OCI-LY3 (cell line): Measurements from ENCODE around the gene GFER.

Source experiments
- H2AFZ ChIP-seq: fragments of 200-600, 300-600 bp; shearing (Covaris generic); 2 replicates; pipeline ENCODE4 v1.6.0; 2014; ENCODE audit warnings: antibody characterized with exemption, low read depth, low read length
- H3K27ac ChIP-seq: fragments of 200-600, 300-600 bp; sonication (generic); 2 replicates; pipeline ENCODE4 v1.5.1; 2014; ENCODE audit warnings: mild to moderate bottlenecking, low read length, moderate library complexity, mixed read lengths
- H3K27me3 ChIP-seq: fragments of 200-600, 300-600 bp; sonication (generic); 2 replicates; pipeline ENCODE4 v1.6.1; 2014; ENCODE audit warnings: low read depth, low read length, mixed read lengths
- H3K36me3 ChIP-seq: fragments of 200-600, 300-600 bp; sonication (generic); replicated peaks from 2 replicates; pipeline ENCODE3; 2014; ENCODE audit warnings: low read depth, low read length, mixed read lengths
- H3K4me1 ChIP-seq: fragments of 300-600, 200-600 bp; sonication (generic); 2 replicates; pipeline ENCODE4 v1.6.1; 2014; ENCODE audit warnings: low read length, mixed read lengths
- H3K4me2 ChIP-seq: fragments of 200-600, 300-600 bp; sonication (generic); 2 replicates; pipeline ENCODE4 v1.6.1; 2014; ENCODE audit warnings: low read length, mixed read lengths
- H3K4me3 ChIP-seq: fragments of 300-600, 200-600 bp; sonication (generic); 2 replicates; pipeline ENCODE4 v1.5.1; 2014; ENCODE audit warnings: antibody characterized with exemption, mild to moderate bottlenecking, low read length, moderate library complexity
- H3K79me2 ChIP-seq: fragments of 300-600, 200-600 bp; shearing (Covaris generic); 2 replicates; pipeline ENCODE4 v1.6.1; 2014; ENCODE audit warnings: mild to moderate bottlenecking, low read length, mixed read lengths
- H3K9ac ChIP-seq: fragments of 300-600, 200-600 bp; shearing (Covaris generic); 2 replicates; pipeline ENCODE4 v1.6.0; 2014; ENCODE audit warnings: mild to moderate bottlenecking, low read length, moderate library complexity
- H3K9me3 ChIP-seq: fragments of 200-600, 300-600 bp; shearing (Covaris generic); 2 replicates; pipeline ENCODE4 v1.6.1; 2014; ENCODE audit warnings: low read length, mixed read lengths; ENCODE audit not compliant: insufficient read depth
- H4K20me1 ChIP-seq: fragments of 200-600, 300-600 bp; sonication (generic); 2 replicates; pipeline ENCODE4 v1.6.1; 2016; ENCODE audit warnings: low read length, mixed read lengths; ENCODE audit not compliant: insufficient read depth
- EZH2phosphoT487 ChIP-seq: fragments of 200-600 bp; shearing (Covaris generic); IDR thresholded peaks from 2 replicates; pipeline ENCODE4 v1.6.1; 2018; ENCODE audit warnings: antibody characterized with exemption, mixed run types, low read depth
- TF ChIP-seq, protein P1 (sequence below): fragments of 200-600, 300-600 bp; sonication (generic); IDR thresholded peaks from 2 replicates; pipeline ENCODE4 v1.5.1; 2014; ENCODE audit warnings: antibody characterized with exemption, low read length, low read depth

Gene GFER

DNA sequence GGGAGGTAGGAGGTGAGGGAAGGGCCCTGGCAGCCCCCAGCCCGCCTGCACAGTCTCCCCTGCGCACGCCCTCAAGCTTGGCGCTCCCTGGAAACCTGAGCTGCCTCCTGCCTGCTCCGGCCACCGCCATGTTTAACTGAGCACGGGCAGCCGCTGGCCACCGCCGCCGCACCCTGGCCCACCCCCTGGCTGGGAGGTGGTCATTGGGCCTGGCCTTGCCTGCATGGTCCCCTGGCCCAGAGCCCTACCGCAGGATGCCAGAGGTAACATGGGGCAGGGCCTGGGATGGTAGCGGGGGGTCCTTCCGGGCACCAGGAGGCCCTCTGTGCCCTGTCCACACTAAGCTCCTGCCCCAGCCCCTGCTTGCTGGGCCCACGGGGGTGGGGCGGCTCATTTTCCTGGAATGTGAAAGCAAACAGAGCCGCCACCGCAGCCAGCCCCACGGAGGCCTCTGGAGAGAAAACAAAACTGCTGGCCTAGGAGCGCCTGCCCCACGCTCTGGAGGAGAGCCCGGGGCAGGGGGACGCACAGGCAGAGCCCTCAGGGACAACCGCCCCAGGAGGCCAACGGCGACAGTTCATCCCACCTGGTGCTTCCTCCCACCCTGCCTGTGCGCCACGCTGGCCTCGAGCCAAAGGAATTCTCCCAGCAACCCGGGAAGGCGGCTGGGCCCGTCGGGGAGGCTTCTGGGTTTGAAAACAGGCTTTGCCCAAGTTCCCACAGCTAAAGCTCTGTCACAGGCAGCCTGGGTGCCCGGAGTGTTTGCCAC is 51.6 kb downstream of the GFER start:
- Histone ChIP-seq H3K9ac (no peak overlapping the region), H3K27ac (no peak overlapping the region), H3K27me3 (no peaks in the 10 kb centered on the region), H3K4me3 (no peak overlapping the region), H2AFZ (no peak overlapping the region), H3K4me1 (peaks cover 9% of the 10 kb centered on the region), H3K36me3 (no peaks in the 10 kb centered on the region), H4K20me1 (no peaks in the 10 kb centered on the region), H3K79me2 (no peaks in the 10 kb centered on the region), H3K9me3 (no peaks in the 10 kb centered on the region), H3K4me2 (no peak overlapping the region)
- TF ChIP-seq, protein P1, sequence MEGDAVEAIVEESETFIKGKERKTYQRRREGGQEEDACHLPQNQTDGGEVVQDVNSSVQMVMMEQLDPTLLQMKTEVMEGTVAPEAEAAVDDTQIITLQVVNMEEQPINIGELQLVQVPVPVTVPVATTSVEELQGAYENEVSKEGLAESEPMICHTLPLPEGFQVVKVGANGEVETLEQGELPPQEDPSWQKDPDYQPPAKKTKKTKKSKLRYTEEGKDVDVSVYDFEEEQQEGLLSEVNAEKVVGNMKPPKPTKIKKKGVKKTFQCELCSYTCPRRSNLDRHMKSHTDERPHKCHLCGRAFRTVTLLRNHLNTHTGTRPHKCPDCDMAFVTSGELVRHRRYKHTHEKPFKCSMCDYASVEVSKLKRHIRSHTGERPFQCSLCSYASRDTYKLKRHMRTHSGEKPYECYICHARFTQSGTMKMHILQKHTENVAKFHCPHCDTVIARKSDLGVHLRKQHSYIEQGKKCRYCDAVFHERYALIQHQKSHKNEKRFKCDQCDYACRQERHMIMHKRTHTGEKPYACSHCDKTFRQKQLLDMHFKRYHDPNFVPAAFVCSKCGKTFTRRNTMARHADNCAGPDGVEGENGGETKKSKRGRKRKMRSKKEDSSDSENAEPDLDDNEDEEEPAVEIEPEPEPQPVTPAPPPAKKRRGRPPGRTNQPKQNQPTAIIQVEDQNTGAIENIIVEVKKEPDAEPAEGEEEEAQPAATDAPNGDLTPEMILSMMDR: no peak
- no peak for TF ChIP-seq EZH2phosphoT487

DNA sequence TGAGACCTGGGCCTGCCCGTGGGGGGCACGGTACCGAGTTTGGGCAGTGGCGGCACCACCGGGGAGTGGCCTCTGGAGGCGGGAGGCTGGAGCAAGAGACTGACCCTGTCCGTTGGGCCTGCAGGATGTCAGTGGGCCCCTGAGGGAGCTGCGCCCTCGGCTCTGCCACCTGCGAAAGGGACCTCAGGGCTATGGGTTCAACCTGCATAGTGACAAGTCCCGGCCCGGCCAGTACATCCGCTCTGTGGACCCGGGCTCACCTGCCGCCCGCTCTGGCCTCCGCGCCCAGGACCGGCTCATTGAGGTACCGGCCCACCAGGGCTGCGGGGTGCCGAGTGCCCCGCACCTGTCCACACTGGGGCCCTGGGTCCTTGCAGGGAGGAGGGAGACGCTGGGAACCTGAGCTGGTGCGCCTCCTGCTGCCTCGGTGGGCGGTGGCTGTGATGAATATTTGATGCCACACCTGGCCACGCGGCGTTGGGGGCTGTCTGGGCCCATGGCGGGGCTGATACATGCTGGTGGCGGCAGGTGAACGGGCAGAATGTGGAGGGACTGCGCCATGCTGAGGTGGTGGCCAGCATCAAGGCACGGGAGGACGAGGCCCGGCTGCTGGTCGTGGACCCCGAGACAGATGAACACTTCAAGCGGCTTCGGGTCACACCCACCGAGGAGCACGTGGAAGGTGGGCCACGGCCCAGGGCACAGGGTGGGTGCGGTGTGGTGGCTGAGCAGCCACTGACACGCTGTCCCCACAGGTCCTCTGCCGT is 52.4 kb downstream of the GFER start:
- Histone ChIP-seq H3K27ac (no peak overlapping the region), H4K20me1 (no peaks in the 10 kb centered on the region), H2AFZ (no peak overlapping the region), H3K4me1 (peaks cover 9% of the 10 kb centered on the region), H3K4me3 (no peak overlapping the region), H3K9me3 (no peaks in the 10 kb centered on the region), H3K27me3 (no peaks in the 10 kb centered on the region), H3K9ac (no peak overlapping the region), H3K36me3 (no peaks in the 10 kb centered on the region), H3K4me2 (no peak overlapping the region), H3K79me2 (no peaks in the 10 kb centered on the region)
- TF ChIP-seq, protein P1: no peak
- TF ChIP-seq EZH2phosphoT487: no peak

DNA sequence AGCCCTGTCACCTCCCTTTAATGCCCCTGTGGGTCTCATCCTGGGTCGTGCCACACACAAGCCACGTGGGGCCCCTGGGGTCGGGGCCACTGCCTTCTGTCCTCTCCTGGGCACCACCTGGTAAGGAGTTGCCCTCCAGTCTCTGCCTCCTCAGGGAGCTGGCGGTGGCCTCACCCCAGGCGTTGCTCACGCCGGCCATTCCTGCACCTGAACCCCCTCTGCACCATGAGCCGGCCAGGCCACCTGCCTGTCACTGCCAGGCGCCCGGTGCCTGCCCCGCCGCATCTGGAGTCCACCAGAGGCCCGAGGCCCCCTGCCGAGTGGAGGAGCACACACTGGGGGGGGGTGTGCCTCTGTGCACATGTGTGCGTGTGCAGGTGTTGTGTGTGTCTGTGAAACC is 53.1 kb downstream of the GFER start:
- Histone ChIP-seq H3K9me3 (no peaks in the 10 kb centered on the region), H4K20me1 (no peaks in the 10 kb centered on the region), H3K4me1 (peaks cover 8% of the 10 kb centered on the region), H3K9ac (no peak overlapping the region), H3K27ac (no peak overlapping the region), H2AFZ (no peak overlapping the region), H3K36me3 (no peaks in the 10 kb centered on the region), H3K27me3 (no peaks in the 10 kb centered on the region), H3K79me2 (no peaks in the 10 kb centered on the region), H3K4me3 (no peak overlapping the region), H3K4me2 (no peak overlapping the region)
- TF ChIP-seq, protein P1: no peak
